Hindlimb muscle (tissue), 1 donor: ENCODE results near the gene IGSF21. TPM values are rescaled to one million over a fixed set of nuclear protein-coding genes. Genes with fewer than 3 reads are reported as not detected.

ENCODE experiments used
- DNase-seq: peaks from one replicate; pipeline ENCODE4 v3.0.0-alpha.2; 2013
- polyA plus RNA-seq: library from polyadenylated mRNA; unstranded; fragments of 120-200 nt; gene quantifications from one replicate; pipeline ENCODE4 v1.2.1, GENCODE V29; 2013; ENCODE audit not compliant: insufficient read length

Gene IGSF21
- polyA plus RNA-seq, 1 donor, result 0.48 TPM

- DNase-seq, result no peak
These were observed 12.3 kb downstream of the IGSF21 start for GRCh38 chr1:18119771-18120377.

GRCh38 chr1:18120638-18121037 lies 13.0 kb downstream of the IGSF21 start:
- DNase-seq, result no peak

GRCh38 chr1:18121072-18121820 lies 13.6 kb downstream of the IGSF21 start:
- DNase-seq, result no peak

GRCh38 chr1:18123467-18123992 lies 15.9 kb downstream of the IGSF21 start:
- no peak for DNase-seq

GRCh38 chr1:18124977-18125376 lies 17.4 kb downstream of the IGSF21 start:
- no peak for DNase-seq

GRCh38 chr1:18126616-18127015 lies 19.0 kb downstream of the IGSF21 start:
- no peak for DNase-seq

GRCh38 chr1:18128298-18128697 lies 20.7 kb downstream of the IGSF21 start:
- DNase-seq, result no peak

- DNase-seq, result no peak
These were observed 22.8 kb downstream of the IGSF21 start for GRCh38 chr1:18130356-18130755.

- no peak for DNase-seq
These were observed 24.6 kb downstream of the IGSF21 start for GRCh38 chr1:18132022-18132710.

GRCh38 chr1:18132711-18133541 lies 25.3 kb downstream of the IGSF21 start:
- DNase-seq, result no peak

GRCh38 chr1:18134324-18135046 lies 26.9 kb downstream of the IGSF21 start:
- DNase-seq, result no peak

- DNase-seq, result no peak
These were observed 30.3 kb downstream of the IGSF21 start for GRCh38 chr1:18137759-18138345.

GRCh38 chr1:18139198-18139981 lies 31.8 kb downstream of the IGSF21 start:
- no peak for DNase-seq

- no peak for DNase-seq
These were observed 32.8 kb downstream of the IGSF21 start for GRCh38 chr1:18140411-18140810.

- DNase-seq, result no peak
These were observed 34.1 kb downstream of the IGSF21 start for GRCh38 chr1:18141661-18142060.

- no peak for DNase-seq
These were observed 34.9 kb downstream of the IGSF21 start for GRCh38 chr1:18142471-18142870.

- DNase-seq, result no peak
These were observed 35.4 kb downstream of the IGSF21 start for GRCh38 chr1:18142969-18143368.

- DNase-seq, result no peak
These were observed 36.5 kb downstream of the IGSF21 start for GRCh38 chr1:18144062-18144461.

GRCh38 chr1:18144916-18145647 lies 37.5 kb downstream of the IGSF21 start:
- DNase-seq, result no peak
